ENCODE results near the gene PPP3CA.
"Not testable (repeated sequence)": the region's sequence is repeated elsewhere in the genome, so short reads cannot be mapped to it uniquely, and the experiment has no call there.

Gene PPP3CA

GRCh38 chr4:101244349-101244748 lies 103.0 kb downstream of the PPP3CA start:
- DNase-seq: no peak

GRCh38 chr4:101242441-101242840 lies 104.9 kb downstream of the PPP3CA start:
- DNase-seq: no peak

- no peak for DNase-seq
Observed at GRCh38 chr4:101240099-101240498, 107.2 kb downstream of the PPP3CA start.

GRCh38 chr4:101239665-101240064 lies 107.7 kb downstream of the PPP3CA start:
- DNase-seq: no peak

GRCh38 chr4:101238706-101239105 lies 108.6 kb downstream of the PPP3CA start:
- DNase-seq: no peak

GRCh38 chr4:101237773-101238172 lies 109.6 kb downstream of the PPP3CA start:
- DNase-seq: no peak

GRCh38 chr4:101236097-101236496 lies 111.2 kb downstream of the PPP3CA start:
- DNase-seq: no peak

GRCh38 chr4:101234141-101234540 lies 113.2 kb downstream of the PPP3CA start:
- not testable (repeated sequence) for DNase-seq

GRCh38 chr4:101232074-101232776 lies 115.1 kb downstream of the PPP3CA start:
- no peak for DNase-seq

- DNase-seq: no peak
Observed at GRCh38 chr4:101230801-101231426, 116.4 kb downstream of the PPP3CA start.

- no peak for DNase-seq
Observed at GRCh38 chr4:101229116-101229515, 118.2 kb downstream of the PPP3CA start.

- no peak for DNase-seq
Observed at GRCh38 chr4:101227715-101228114, 119.6 kb downstream of the PPP3CA start.

- no peak for DNase-seq
Observed at GRCh38 chr4:101224358-101225218, 122.7 kb downstream of the PPP3CA start.

GRCh38 chr4:101222156-101222845 lies 125.0 kb downstream of the PPP3CA start:
- DNase-seq: no peak

GRCh38 chr4:101221294-101221693 lies 126.0 kb downstream of the PPP3CA start:
- no peak for DNase-seq

- DNase-seq: no peak
Observed at GRCh38 chr4:101218894-101219293, 128.4 kb downstream of the PPP3CA start.

- DNase-seq: no peak
Observed at GRCh38 chr4:101218346-101218745, 129.0 kb downstream of the PPP3CA start.

- no peak for DNase-seq
Observed at GRCh38 chr4:101217353-101218031, 129.8 kb downstream of the PPP3CA start.

- no peak for DNase-seq
Observed at GRCh38 chr4:101211146-101211553, 136.2 kb downstream of the PPP3CA start.

- no peak for DNase-seq
Observed at GRCh38 chr4:101210331-101210730, 137.0 kb downstream of the PPP3CA start.

GRCh38 chr4:101208171-101208570 lies 139.2 kb downstream of the PPP3CA start:
- no peak for DNase-seq

- peak; percentile 22 for DNase-seq
Observed at GRCh38 chr4:101205916-101206315, 141.4 kb downstream of the PPP3CA start.
